ENCODE measurements around the gene NCBP3.

Gene NCBP3

GRCh38 chr17:3777366-3778120, 68.5 kb downstream of the NCBP3 start:
- DNase-seq: no peak

- DNase-seq: no peak
These were observed 72.1 kb downstream of the NCBP3 start for GRCh38 chr17:3773966-3774365.

- no peak for DNase-seq
These were observed 72.5 kb downstream of the NCBP3 start for GRCh38 chr17:3773511-3773910.

- no peak for DNase-seq
These were observed 73.3 kb downstream of the NCBP3 start for GRCh38 chr17:3772764-3773163.

GRCh38 chr17:3771140-3771539, 74.9 kb downstream of the NCBP3 start:
- no peak for DNase-seq

- no peak for DNase-seq
These were observed 75.6 kb downstream of the NCBP3 start for GRCh38 chr17:3770466-3770865.

- DNase-seq: no peak
These were observed 77.3 kb downstream of the NCBP3 start for GRCh38 chr17:3768769-3769168.

- no peak for DNase-seq
These were observed 77.7 kb downstream of the NCBP3 start for GRCh38 chr17:3768341-3768740.

- DNase-seq: no peak
These were observed 79.3 kb downstream of the NCBP3 start for GRCh38 chr17:3766779-3767178.

GRCh38 chr17:3765981-3766380, 80.1 kb downstream of the NCBP3 start:
- no peak for DNase-seq

- no peak for DNase-seq
These were observed 82.3 kb downstream of the NCBP3 start for GRCh38 chr17:3763777-3764170.

GRCh38 chr17:3762922-3763776, 82.9 kb downstream of the NCBP3 start:
- DNase-seq: no peak

- DNase-seq: no peak
These were observed 84.1 kb downstream of the NCBP3 start for GRCh38 chr17:3761918-3762380.

- no peak for DNase-seq
These were observed 84.8 kb downstream of the NCBP3 start for GRCh38 chr17:3761036-3761917.

- no peak for DNase-seq
These were observed 86.3 kb downstream of the NCBP3 start for GRCh38 chr17:3759597-3760216.

- DNase-seq: no peak
These were observed 90.6 kb downstream of the NCBP3 start for GRCh38 chr17:3755335-3756030.

- no peak for DNase-seq
These were observed 91.3 kb downstream of the NCBP3 start for GRCh38 chr17:3754458-3755334.

GRCh38 chr17:3754066-3754457, 92.0 kb downstream of the NCBP3 start:
- DNase-seq: no peak

GRCh38 chr17:3753624-3754023, 92.4 kb downstream of the NCBP3 start:
- DNase-seq: no peak
